OCI-LY3 (cell line): ENCODE data around the gene TNFRSF1B.

Experiments used
- CTCF ChIP-seq: fragments of 200-600, 300-600 bp; sonication (generic); IDR thresholded peaks from 2 replicates; pipeline ENCODE4 v1.5.1; 2014; ENCODE audit warnings: antibody characterized with exemption, low read length, low read depth
- EZH2phosphoT487 ChIP-seq: fragments of 200-600 bp; shearing (Covaris generic); IDR thresholded peaks from 2 replicates; pipeline ENCODE4 v1.6.1; 2018; ENCODE audit warnings: antibody characterized with exemption, mixed run types, low read depth

DNA sequence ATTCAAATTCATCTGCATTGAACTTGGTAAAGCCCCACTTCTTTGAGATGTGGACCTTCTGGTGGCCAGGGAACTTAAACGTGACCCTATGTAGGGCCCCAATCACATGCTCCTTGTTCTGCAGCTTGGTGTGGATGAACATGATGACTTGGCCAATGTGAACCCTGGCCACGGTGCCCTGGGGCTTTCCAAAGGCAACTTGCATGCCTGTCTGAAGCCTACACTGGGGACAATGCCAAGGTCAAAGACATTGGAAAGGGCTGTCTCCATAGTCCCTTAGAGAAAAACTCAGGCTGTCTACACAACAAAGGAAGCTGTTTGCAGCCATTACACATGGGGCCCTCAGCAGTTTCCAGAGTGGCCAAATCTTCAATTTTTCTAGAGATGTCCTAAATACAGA is 54.1 kb downstream of the TNFRSF1B start:
- TF ChIP-seq CTCF (no peak), EZH2phosphoT487 (no peak)
